Bone marrow (tissue), 2 donors: ENCODE results near the gene SLC26A4.
A peak's percentile ranks its signal among the peaks of the same experiment; 100 is the strongest.

Experiments
- DNase-seq, 2 donors: peaks; one replicate each; lab custom pipeline; 2025; lab: John Stamatoyannopoulos, UW

Gene SLC26A4

DNA sequence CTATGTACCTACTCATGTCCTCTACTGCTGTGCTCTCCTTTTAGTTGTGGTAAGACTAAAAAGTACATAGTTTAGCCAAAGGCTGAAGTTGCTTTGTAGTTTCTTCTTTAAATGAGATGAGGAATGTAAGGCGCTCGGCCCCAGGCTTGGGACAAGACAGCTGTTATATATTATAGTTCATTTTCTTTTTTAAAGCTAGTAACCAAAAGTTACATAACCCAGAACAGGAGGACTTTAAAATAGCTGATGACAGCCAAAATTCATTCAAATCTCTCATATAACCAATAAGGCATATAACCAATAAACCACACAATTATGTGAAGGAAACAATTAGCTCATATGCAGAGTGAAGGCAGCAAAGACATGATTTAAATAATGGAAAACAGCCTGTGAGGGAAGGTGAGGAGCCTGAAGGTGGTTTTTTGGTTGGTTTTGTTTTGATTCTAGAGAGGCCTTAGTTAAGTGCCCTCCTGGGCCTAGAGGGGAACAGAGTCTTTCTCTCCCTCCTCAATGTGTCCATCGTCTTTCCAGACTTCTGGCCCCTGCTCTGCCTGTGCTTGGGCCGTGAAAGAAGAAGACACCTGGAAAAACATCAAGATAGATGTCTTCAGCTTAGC lies 35.8 kb downstream of the SLC26A4 start:
- DNase-seq: no peak

- DNase-seq: no peak
Measured at GRCh38 chr7:107697321-107698049, 36.9 kb downstream of the SLC26A4 start.

DNA sequence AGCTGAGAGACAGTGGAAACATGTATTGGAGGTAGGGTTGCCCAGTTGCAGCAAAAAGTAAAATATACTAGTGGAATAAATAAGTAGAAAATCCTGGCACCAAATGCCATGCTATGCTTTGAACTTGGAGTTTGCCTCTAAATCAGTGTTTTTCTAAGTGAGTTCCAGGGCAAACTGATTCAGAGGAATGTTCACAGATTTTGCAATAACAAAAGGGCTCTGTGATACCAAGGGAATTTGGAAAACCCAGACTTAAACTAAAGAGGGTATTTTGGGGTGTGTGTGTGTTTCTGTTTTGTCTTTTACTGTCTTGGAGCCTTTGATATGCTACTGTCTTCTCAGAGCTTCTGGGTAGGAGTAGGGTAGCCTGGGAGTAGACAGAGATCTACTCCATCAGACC lies 39.9 kb downstream of the SLC26A4 start:
- DNase-seq: no peak

GRCh38 chr7:107701191-107701590 lies 40.6 kb downstream of the SLC26A4 start:
- DNase-seq: no peak

GRCh38 chr7:107703219-107703618 lies 42.6 kb downstream of the SLC26A4 start:
- DNase-seq: no peak

DNA sequence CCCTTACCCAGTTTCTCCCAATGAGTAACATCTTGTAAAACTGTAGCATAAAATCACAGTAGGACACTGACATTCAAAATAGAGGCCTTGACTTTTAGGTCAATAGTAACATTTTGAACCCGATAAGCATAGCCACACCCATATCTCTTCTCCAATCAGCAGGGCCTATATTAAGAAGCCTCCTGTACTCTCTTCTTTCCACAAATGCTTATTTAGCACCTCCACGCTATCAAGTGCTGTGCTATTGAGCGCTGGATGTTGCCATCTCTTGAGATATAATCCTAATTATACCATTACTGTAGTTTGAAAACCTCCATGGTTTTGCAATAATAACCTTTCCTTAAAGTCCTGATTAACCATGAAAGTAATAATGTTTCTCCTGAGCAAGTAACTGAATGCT lies 43.2 kb downstream of the SLC26A4 start:
- no peak for DNase-seq

DNA sequence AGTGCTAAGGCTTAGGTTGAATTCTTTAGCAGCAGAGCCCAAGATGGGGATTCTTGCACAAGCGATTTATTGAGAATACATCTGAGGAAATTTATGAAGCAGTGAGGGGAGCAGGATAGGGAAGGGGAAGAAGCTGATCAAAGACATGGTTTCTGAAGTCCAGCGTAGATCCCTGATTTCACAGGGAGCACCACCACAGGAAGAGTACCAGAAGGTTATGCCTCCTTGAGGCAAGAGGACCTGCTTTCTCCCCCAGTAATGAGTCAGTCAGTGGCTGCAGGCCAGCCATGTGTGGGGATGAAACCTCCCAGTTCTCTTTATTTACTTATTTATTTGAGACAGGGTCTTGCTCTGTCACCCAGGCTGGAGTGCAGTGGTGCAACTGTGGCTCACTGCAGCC lies 48.3 kb downstream of the SLC26A4 start:
- no peak for DNase-seq

DNA sequence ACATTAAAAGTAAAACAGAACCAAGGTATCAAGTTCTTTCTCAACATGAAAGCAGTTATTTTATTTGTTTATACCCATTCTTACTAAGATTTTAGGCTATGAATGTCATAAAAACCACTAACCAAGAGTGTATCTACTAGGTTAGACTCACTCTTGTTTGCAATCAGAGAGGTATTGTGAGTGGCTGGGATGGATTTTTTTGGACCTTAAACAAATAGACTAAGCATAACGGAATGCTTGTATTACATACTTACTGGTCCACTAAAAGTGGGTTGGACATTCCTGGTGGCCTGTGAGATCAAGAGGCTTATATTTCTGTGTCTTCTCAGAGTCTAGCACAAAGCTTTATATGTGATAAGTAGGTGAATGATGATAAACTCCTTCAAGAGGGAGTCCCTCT lies 50.7 kb downstream of the SLC26A4 start:
- no peak for DNase-seq

- DNase-seq: no peak
Measured at GRCh38 chr7:107712025-107712424, 51.4 kb downstream of the SLC26A4 start.

DNA sequence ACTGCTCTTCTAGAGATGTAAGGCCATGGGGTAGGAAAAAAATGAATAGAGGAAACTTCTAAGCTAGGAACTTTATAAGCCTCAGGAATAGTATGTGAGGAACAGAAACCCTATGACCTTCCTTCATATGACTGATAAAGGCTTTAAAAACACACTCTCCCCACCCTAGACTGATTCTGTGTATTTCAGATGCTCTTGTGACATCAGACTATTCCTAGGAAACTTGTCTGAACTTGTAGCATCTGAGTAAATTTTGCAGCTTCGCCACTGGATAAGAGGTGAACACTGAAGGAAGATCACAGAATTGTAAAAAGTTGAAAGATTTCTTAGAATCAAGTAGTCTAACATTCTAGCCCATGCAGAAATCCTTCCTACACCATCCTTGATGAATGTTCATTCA lies 52.3 kb downstream of the SLC26A4 start:
- DNase-seq: no peak

DNA sequence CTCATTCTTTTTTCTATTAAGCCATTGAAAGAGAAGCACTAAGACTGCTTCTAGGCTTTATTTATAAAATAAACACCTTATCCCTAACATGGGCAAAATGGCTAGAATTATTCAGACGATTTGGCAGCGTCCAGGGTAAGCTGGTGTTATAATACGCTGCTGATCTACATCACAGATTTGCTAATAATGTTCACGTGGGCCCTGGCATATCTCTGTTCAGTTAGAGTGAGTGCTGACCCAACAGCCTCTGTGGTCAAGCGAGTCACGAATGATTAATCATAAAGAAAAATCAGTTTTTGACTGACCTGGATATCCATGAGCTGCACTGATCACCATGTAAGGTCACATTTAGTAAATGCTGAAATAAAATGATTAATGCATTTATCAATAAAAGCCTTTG lies 54.9 kb downstream of the SLC26A4 start:
- no peak for DNase-seq

- no peak for DNase-seq
Measured at GRCh38 chr7:107718456-107719193, 58.0 kb downstream of the SLC26A4 start.

DNA sequence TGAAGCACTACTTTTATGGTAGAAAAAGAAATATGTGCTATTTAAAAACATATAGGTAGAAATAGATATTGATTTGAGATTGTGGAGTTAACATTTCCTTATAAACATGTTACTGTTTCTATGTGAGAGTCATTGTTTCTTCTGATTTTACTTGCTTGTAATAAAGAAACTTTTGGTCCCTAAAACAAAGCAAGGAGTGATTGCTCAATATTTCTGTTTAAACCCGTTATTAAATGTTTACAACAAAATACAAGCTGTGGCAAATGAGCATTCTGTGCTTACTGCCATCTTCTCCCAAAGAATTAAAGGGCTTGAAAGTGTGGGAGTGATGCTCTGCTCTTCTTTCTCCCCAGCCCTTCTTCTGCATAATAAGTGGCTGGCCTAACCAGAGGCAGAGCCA lies 60.7 kb downstream of the SLC26A4 start:
- no peak for DNase-seq

- DNase-seq: no peak
Measured at GRCh38 chr7:107723255-107723654, 62.6 kb downstream of the SLC26A4 start.

DNA sequence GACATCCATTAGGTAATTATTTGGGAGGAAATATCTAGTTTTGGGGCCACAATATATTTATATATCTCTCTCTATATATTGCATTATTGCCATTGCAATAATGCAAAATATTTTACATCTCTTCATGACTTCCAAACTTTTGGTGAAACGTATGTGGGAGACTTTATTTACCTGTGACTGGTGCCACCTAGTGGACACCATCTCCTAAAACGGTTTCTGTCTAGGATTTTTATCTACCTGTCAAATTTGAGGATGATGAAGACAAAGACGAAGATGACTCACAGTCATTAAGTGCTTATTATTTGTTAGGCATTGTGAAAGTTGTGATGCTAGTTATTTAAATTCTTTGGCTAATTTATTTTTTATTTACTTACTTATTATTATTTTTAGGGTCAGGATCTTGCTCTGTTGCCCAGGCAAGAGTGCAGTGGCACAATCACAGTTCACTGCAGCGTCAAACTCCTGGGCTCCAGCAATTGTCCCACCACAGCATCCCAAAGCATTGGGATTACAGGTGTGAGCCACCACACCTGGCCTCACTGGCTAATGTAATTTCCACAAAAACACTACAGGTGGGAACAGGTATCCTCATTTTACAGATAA lies 64.6 kb downstream of the SLC26A4 start:
- peak in 1 of 2 donors; percentile 1 for DNase-seq

GRCh38 chr7:107726356-107727130 lies 65.9 kb downstream of the SLC26A4 start:
- no peak for DNase-seq

GRCh38 chr7:107728276-107728675 lies 67.6 kb downstream of the SLC26A4 start:
- no peak for DNase-seq

DNA sequence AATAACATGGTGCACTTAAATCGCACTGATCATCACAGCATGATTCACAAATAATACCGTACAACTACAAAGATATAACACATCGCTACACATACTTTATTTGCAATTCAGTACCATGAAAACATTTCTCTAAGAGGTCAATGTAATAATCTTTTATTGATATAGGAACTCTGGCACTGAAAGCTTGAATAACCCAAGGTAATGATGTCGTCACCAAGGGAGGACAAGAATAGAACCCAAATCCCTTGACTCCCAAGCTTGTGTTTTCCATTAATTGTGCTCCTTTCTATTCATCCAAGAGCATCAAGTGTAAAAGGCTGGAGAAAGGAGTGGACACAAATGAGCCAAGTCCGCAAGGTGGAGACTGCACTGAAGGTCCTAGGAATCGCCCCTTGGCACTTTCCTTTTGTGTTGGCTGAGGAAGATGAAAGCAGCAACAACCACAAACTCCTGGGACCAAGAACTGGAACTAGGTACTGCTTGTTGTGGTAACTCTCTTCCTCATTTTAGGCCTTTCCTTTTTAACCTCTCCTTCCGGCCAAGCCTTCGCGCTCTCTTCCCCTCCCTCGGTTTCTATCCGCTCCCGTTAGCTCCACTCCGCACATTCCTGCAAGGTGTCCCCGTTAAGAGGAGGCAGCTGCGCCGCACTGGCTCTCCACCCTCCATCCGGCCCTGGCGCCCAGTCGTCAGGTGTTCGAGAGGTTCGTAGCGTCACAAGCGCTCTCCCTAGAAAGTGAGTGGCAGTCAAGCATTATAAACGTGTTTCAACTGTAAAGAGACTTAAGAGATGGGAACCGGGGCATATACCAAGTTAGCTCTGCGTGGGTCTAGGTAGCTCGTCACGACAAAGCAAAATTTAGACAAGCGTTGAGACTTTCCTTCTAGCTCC lies 82.3 kb downstream of the SLC26A4 start:
- DNase-seq: peak in 1 of 2 donors; percentile 60

DNA sequence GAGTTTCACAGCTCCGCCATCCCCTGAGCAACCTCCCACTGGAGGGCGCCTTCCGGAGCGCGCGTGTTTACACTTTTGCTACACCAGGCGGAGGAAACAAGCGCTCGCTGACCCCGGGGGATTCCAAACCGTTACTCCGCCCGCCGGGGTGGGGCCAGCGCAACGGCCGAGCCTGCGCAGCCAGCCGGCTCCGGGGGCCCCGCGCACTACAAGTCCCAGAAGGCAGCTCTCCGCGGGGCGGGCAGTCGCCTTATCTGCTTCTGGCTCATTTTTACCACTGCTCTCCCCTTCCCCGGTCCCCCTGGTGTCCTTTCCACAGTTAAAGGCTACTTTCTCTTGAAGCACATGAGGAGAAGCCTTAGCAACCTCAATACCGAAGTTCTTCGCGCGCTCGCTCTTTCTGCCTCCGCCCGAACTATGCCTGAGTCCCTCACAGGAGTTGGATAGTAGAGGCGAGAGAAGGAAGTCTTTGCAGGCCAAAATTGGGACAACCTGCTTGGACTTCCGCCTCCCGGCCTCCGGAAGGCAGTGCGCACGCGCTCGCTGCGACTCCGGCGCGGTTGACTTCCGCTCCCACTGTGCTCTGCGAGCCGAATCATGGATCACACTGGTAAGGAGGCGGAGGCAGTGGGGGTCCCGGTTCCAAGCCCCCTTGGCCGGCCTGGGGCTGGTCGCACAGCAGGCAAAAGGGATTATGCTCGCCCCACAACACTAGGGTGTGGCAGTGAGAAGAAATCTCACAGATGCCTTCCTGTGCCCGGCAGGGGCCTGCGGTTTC lies 83.1 kb downstream of the SLC26A4 start, which contains the start of gene CBLL1:
Gene CBLL1, plus strand, starts transcription at position 576 of the 778 bp plus-strand sequence. Its CDS starts 22 bp downstream, at position 598.
- peak; percentile 92 to 96 for DNase-seq

GRCh38 chr7:107744345-107744750 lies 83.7 kb downstream of the SLC26A4 start:
- DNase-seq: no peak
